Measurements from ENCODE around the gene SFXN5. TPM values are rescaled to one million over a fixed set of nuclear protein-coding genes. Genes with fewer than 3 reads are reported as not detected.

The SFXN5 gene
- total RNA-seq, 1 donor from 2014 or later, result 13.7 TPM

DNA sequence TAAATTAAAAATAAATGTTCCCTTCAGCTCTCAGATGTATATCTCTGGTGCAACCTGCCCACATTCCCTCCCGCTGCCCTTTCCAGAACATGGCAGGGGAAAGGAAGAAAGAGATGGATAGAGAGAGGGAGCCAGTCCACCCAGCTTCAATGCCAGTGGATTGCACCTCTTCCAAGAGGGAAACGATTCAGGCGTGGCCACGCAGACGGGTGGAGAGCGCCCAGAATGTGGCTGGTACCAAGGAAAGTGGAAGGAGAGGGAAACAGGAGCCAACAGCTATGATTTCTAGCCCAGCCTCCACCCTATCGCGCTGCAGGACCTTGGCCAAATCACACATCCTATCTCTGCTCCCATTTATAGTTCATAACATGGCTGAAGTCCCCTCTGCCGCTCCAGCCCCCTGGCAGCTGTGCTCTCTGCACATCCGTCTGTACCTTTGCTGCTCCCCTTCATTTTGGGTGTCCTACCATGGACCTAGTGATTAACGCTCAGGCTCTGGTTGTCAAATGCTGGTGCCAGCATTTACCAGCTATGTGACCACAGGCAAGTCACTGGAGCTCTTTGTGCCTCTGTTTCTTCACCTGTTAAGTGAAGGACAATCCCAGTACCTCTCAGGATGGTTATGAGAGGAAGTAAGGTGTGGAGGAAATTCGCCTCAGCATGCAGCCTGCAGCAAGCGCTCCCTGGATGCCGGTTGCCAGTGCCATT lies 66.5 kb downstream of the SFXN5 start:
- Mint-ChIP-seq H3K4me1 (ENCODE audit: low read depth, unreplicated experiment) (peaks cover 2% of the 10 kb centered on the region), H3K9me3 (ENCODE audit: unreplicated experiment) (no peaks in the 10 kb centered on the region), H3K27me3 (ENCODE audit: unreplicated experiment) (peaks cover 5% of the 10 kb centered on the region), H3K36me3 (ENCODE audit: unreplicated experiment) (no peaks in the 10 kb centered on the region), H3K27ac (ENCODE audit: unreplicated experiment) (no peak overlapping the region), H3K4me3 (ENCODE audit: unreplicated experiment) (no peak overlapping the region)
- no peak for DNase-seq
- TF ChIP-seq, protein P1, sequence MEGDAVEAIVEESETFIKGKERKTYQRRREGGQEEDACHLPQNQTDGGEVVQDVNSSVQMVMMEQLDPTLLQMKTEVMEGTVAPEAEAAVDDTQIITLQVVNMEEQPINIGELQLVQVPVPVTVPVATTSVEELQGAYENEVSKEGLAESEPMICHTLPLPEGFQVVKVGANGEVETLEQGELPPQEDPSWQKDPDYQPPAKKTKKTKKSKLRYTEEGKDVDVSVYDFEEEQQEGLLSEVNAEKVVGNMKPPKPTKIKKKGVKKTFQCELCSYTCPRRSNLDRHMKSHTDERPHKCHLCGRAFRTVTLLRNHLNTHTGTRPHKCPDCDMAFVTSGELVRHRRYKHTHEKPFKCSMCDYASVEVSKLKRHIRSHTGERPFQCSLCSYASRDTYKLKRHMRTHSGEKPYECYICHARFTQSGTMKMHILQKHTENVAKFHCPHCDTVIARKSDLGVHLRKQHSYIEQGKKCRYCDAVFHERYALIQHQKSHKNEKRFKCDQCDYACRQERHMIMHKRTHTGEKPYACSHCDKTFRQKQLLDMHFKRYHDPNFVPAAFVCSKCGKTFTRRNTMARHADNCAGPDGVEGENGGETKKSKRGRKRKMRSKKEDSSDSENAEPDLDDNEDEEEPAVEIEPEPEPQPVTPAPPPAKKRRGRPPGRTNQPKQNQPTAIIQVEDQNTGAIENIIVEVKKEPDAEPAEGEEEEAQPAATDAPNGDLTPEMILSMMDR (IDR thresholded peaks at IDR 0.05; ENCODE audit: partially characterized antibody, unreplicated experiment), result no peak

DNA sequence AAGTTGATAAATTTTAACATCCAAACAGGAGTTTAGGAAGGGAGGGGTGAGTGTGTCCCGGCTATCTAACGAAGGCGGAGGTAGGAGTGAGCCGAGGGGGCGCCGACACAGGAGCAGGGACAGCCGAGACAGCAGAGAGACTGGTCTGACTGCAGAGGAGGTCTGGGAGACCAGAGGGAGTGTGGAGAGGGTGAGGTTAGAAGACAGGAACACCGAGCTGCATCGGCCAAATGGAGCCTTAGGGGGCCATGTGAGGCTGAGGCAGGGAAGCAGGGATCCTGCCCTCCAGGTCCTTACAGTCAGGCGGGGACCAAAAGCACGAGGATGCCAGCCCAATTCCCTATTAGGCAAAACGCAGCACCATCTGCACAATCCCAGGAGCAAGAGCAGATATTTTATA lies 67.0 kb downstream of the SFXN5 start:
- Mint-ChIP-seq H3K9me3 (ENCODE audit: unreplicated experiment) (no peaks in the 10 kb centered on the region), H3K36me3 (ENCODE audit: unreplicated experiment) (no peaks in the 10 kb centered on the region), H3K27me3 (ENCODE audit: unreplicated experiment) (peaks cover 5% of the 10 kb centered on the region), H3K27ac (ENCODE audit: unreplicated experiment) (no peak overlapping the region), H3K4me1 (ENCODE audit: low read depth, unreplicated experiment) (peaks cover 2% of the 10 kb centered on the region), H3K4me3 (ENCODE audit: unreplicated experiment) (no peak overlapping the region)
- TF ChIP-seq, protein P1 (IDR thresholded peaks at IDR 0.05; ENCODE audit: partially characterized antibody, unreplicated experiment), result no peak
- DNase-seq, result no peak

DNA sequence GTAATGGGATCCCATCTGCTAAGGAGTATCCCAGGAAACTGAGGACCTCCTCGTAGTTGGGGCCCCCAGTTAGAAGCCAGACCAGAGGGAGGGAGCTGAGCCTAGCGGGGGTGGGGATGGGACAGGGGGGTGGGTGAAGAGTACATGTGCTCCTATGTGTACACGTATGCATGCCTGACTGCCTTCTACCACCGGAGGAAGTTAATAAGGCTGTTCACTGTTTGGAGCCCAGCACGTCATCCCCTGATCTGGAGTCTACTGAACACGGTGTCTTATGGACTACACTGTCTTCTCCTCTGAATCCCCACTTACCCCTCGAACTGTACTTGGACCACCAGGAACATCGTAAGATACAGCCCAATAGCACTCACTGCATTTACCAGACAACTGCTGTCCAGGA lies 68.5 kb downstream of the SFXN5 start:
- TF ChIP-seq, protein P1 (IDR thresholded peaks at IDR 0.05; ENCODE audit: partially characterized antibody, unreplicated experiment), result no peak
- Mint-ChIP-seq H3K9me3 (ENCODE audit: unreplicated experiment) (no peaks in the 10 kb centered on the region), H3K27me3 (ENCODE audit: unreplicated experiment) (peaks cover 5% of the 10 kb centered on the region)

DNA sequence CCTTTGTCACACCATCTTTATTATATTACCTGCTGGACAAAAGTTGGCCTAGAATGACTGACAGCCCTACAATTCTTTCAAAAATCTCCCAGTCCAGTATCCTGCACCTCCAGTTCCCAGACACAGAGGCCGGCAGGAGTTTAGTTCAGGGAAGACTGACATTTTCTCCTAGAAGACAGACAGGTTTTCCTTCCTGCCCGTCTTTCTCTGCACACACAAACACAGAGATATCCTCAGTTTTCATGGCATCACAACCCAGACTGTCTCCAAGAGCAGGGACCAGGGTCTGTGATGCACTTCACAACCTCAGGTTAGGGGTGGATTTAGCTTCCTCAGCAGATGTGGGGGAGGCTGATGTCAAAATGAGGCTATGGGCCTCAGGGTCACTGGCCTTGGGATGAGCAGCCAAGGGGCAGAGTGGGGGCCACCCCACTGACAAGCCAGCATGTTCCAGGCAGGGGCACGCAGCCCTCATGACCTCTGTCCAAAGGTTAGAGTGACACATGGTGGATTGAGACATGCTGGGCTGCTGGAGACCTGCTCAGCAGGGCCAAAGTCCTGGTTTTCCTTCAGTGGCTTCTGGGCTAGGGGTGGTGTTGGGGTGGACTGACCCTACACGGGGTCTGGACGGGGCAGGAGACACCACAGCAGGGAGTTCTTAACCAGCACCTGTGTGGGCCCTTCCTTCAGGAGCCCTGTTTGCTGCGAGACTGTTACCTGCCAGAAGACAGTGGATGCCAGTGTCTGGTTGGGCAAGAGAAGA lies 70.5 kb downstream of the SFXN5 start:
- Mint-ChIP-seq H3K27me3 (ENCODE audit: unreplicated experiment) (peaks cover 4% of the 10 kb centered on the region), H3K36me3 (ENCODE audit: unreplicated experiment) (no peaks in the 10 kb centered on the region), H3K27ac (ENCODE audit: unreplicated experiment) (no peak overlapping the region), H3K9me3 (ENCODE audit: unreplicated experiment) (no peaks in the 10 kb centered on the region), H3K4me1 (ENCODE audit: low read depth, unreplicated experiment) (peaks cover 2% of the 10 kb centered on the region), H3K4me3 (ENCODE audit: unreplicated experiment) (no peak overlapping the region)
- DNase-seq, result no peak
- TF ChIP-seq, protein P1 (IDR thresholded peaks at IDR 0.05; ENCODE audit: partially characterized antibody, unreplicated experiment), result no peak

More for the DNA sequence above, 68.5 kb downstream of the SFXN5 start:
- no peak overlapping the region for H3K27ac Mint-ChIP-seq (ENCODE audit: unreplicated experiment)
- H3K4me3 Mint-ChIP-seq (ENCODE audit: unreplicated experiment), result no peak overlapping the region
- no peaks in the 10 kb centered on the region for H3K36me3 Mint-ChIP-seq (ENCODE audit: unreplicated experiment)
- DNase-seq, result no peak
- H3K4me1 Mint-ChIP-seq (ENCODE audit: low read depth, unreplicated experiment), result peaks cover 2% of the 10 kb centered on the region
